ENCODE data around the gene USP49.

Gene USP49

DNA sequence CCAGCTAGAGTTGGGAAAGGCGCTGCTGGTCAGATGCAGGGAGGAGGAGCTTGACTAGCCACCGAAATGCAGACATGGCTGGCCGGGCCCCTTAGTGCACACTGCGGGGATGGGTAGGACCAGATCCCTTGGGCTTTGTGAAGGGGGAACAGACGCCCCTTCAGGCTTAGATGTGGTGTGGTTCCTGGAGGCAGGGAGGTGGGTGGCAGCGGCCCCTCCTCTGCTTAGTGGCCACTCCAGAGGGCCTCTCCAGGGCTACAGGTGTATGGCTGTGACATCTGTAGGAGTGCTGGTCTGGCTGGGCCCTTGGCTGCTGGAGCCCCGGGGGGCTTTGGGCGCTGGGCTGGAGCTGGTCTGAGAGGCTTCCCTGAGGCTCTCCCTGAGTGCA is 40.5 kb upstream of the USP49 start:
- DNase-seq (ENCODE audit: low read depth), result no peak
- H3K4me3 ChIP-seq (ENCODE audit: low read length), result no peak overlapping the region
- no peak for TF ChIP-seq CTCF (conservative IDR thresholded peaks at IDR 0.05; ENCODE audit: low read length)

DNA sequence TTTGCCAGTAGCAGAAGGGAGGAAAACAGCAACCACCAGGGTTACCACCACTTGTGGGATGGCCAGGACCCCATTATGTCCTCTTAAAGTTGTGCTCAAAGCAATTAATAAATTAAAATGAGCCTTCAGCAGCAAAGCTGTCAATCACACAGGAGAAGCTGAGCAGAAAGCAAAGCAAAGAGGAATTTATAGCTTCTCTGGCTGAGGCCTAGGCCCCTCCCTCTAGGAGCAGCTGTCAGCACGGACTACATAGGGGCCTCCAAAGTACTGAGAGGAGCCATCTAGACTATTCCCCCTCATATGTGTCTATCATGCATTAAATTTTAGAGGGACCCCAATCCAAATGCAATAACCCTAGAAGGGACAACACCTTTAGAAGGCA is 40.0 kb upstream of the USP49 start:
- no peak for TF ChIP-seq CTCF (conservative IDR thresholded peaks at IDR 0.05; ENCODE audit: low read length)
- no peak overlapping the region for H3K4me3 ChIP-seq (ENCODE audit: low read length)
- DNase-seq (ENCODE audit: low read depth), result no peak

- H3K4me3 ChIP-seq (ENCODE audit: low read length), result no peak overlapping the region
- no peak for TF ChIP-seq CTCF (conservative IDR thresholded peaks at IDR 0.05; ENCODE audit: low read length)
- peak; percentile 37 for DNase-seq (ENCODE audit: low read depth)
These were observed 39.4 kb upstream of the USP49 start for GRCh38 chr6:41934278-41935192.

DNA sequence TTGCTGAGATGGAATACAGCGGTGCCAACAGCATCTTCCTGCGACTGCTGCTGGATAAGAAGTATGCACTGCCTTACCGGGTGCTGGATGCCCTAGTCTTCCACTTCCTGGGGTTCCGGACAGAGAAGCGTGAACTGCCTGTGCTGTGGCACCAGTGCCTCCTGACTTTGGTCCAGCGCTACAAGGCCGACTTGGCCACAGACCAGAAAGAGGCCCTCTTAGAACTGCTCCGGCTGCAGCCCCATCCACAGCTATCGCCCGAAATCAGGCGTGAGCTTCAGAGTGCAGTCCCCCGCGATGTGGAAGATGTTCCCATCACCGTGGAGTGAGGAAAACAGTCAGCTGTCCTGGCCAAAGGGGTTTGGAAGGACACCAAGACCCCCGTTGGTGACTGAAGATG is 37.2 kb upstream of the USP49 start:
- no peak for DNase-seq (ENCODE audit: low read depth)
- H3K4me3 ChIP-seq (ENCODE audit: low read length), result no peak overlapping the region
- no peak for TF ChIP-seq CTCF (conservative IDR thresholded peaks at IDR 0.05; ENCODE audit: low read length)

- DNase-seq (ENCODE audit: low read depth), result no peak
- TF ChIP-seq CTCF (conservative IDR thresholded peaks at IDR 0.05; ENCODE audit: low read length), result no peak
- no peak overlapping the region for H3K4me3 ChIP-seq (ENCODE audit: low read length)
These were observed 36.6 kb upstream of the USP49 start for GRCh38 chr6:41931792-41932191.

- DNase-seq (ENCODE audit: low read depth), result no peak
- no peak overlapping the region for H3K4me3 ChIP-seq (ENCODE audit: low read length)
- TF ChIP-seq CTCF (conservative IDR thresholded peaks at IDR 0.05; ENCODE audit: low read length), result no peak
These were observed 34.7 kb upstream of the USP49 start for GRCh38 chr6:41929924-41930323.

DNA sequence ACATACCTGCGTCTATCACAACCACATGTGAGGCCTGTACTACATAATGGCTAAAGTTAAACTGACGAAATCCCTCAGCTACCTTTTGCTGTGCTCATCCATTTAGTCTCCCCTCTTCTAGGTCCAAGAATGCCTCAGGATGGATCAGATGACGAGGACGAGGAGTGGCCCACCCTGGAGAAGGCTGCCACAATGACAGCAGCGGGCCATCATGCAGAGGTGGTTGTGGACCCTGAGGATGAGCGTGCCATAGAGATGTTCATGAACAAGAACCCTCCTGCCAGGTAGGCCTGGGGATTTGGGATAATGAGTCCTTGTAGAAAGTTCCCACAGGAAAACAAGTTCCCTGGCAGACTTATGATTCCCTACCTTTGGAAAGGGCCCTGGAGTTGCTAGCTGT is 32.1 kb upstream of the USP49 start:
- H3K4me3 ChIP-seq (ENCODE audit: low read length), result no peak overlapping the region
- no peak for TF ChIP-seq CTCF (conservative IDR thresholded peaks at IDR 0.05; ENCODE audit: low read length)
- DNase-seq (ENCODE audit: low read depth), result no peak

Data from AG10803 (cell line).